ENCODE results near the gene TMEM9.

Gene TMEM9

GRCh38 chr1:201140235-201140940 lies 13.9 kb downstream of the TMEM9 start:
- Mint-ChIP-seq H3K9me3 (no peaks in the 10 kb centered on the region), H3K27ac (peak overlapping the region in 1 of 3 experiments; percentile 30), H3K36me3 (ENCODE audit: low read depth) (peaks cover 57% of the 10 kb centered on the region)

GRCh38 chr1:201139756-201140155 lies 14.5 kb downstream of the TMEM9 start:
- H3K27me3 Mint-ChIP-seq (ENCODE audit: low read depth), result no peaks in the 10 kb centered on the region
- TF ChIP-seq CTCF (IDR thresholded peaks at IDR 0.05; ENCODE audit: unreplicated experiment in 3 of 3), result no peak
- no peaks in the 10 kb centered on the region for H3K9me3 Mint-ChIP-seq
- H3K4me3 Mint-ChIP-seq, result no peak overlapping the region
- H3K4me1 Mint-ChIP-seq, result peaks cover 50% of the 10 kb centered on the region
- peak overlapping the region in 1 of 3 experiments; percentile 30 for H3K27ac Mint-ChIP-seq
- peaks cover 55% of the 10 kb centered on the region for H3K36me3 Mint-ChIP-seq (ENCODE audit: low read depth)

More at GRCh38 chr1:201140235-201140940, 13.9 kb downstream of the TMEM9 start:
- Mint-ChIP-seq H3K4me1 (peaks cover 50% of the 10 kb centered on the region), H3K4me3 (no peak overlapping the region), H3K27me3 (ENCODE audit: low read depth) (no peaks in the 10 kb centered on the region)
- TF ChIP-seq CTCF (IDR thresholded peaks at IDR 0.05; ENCODE audit: unreplicated experiment in 3 of 3), result no peak

- Mint-ChIP-seq H3K4me1 (peaks cover 50% of the 10 kb centered on the region), H3K27ac (peak overlapping the region in 1 of 3 experiments; percentile 30), H3K27me3 (ENCODE audit: low read depth) (no peaks in the 10 kb centered on the region), H3K4me3 (no peak overlapping the region), H3K9me3 (no peaks in the 10 kb centered on the region), H3K36me3 (ENCODE audit: low read depth) (peaks cover 55% of the 10 kb centered on the region)
- TF ChIP-seq CTCF (IDR thresholded peaks at IDR 0.05; ENCODE audit: unreplicated experiment in 3 of 3), result no peak
These were observed 15.0 kb downstream of the TMEM9 start for GRCh38 chr1:201139306-201139705.

- H3K4me3 Mint-ChIP-seq, result no peak overlapping the region
- H3K27me3 Mint-ChIP-seq (ENCODE audit: low read depth), result no peaks in the 10 kb centered on the region
- peak overlapping the region in 1 of 3 experiments; percentile 79 for H3K27ac Mint-ChIP-seq
- H3K36me3 Mint-ChIP-seq (ENCODE audit: low read depth), result peaks cover 54% of the 10 kb centered on the region
- H3K9me3 Mint-ChIP-seq, result no peaks in the 10 kb centered on the region
- TF ChIP-seq CTCF (IDR thresholded peaks at IDR 0.05; ENCODE audit: unreplicated experiment in 3 of 3), result no peak
- H3K4me1 Mint-ChIP-seq, result peaks cover 50% of the 10 kb centered on the region
These were observed 15.9 kb downstream of the TMEM9 start for GRCh38 chr1:201138311-201138840.

GRCh38 chr1:201137579-201138310 lies 16.5 kb downstream of the TMEM9 start:
- no peaks in the 10 kb centered on the region for H3K27me3 Mint-ChIP-seq (ENCODE audit: low read depth)
- no peak for TF ChIP-seq CTCF (IDR thresholded peaks at IDR 0.05; ENCODE audit: unreplicated experiment in 3 of 3)
- peaks cover 54% of the 10 kb centered on the region for H3K36me3 Mint-ChIP-seq (ENCODE audit: low read depth)
- H3K9me3 Mint-ChIP-seq, result no peaks in the 10 kb centered on the region
- peak overlapping the region in 1 of 3 experiments; percentile 79 for H3K27ac Mint-ChIP-seq
- H3K4me3 Mint-ChIP-seq, result no peak overlapping the region
- H3K4me1 Mint-ChIP-seq, result peaks cover 44% of the 10 kb centered on the region
